ACC112 (cell line): Measurements from ENCODE around the gene CNPPD1.

Source experiments
- H2AFZ ChIP-seq: fragments of 200-600 bp; sonication (generic); one replicate; pipeline ENCODE4 v1.6.0; 2017; ENCODE audit warnings: antibody characterized with exemption, low read length; ENCODE audit not compliant: unreplicated experiment
- H3K27ac ChIP-seq: fragments of 200-600 bp; sonication (generic); 2 replicates; pipeline ENCODE4 v1.5.1; 2014; ENCODE audit warnings: low read depth, mild to moderate bottlenecking, antibody characterized with exemption, low read length, moderate library complexity
- H3K27me3 ChIP-seq: fragments of 200-600 bp; sonication (generic); 2 replicates; pipeline ENCODE4 v1.6.1; 2014; ENCODE audit warnings: mild to moderate bottlenecking, antibody characterized with exemption, low read length, moderate library complexity, mixed read lengths; ENCODE audit not compliant: insufficient read depth
- H3K36me3 ChIP-seq: fragments of 200-600 bp; sonication (generic); 2 replicates; pipeline ENCODE4 v1.6.1; 2016; ENCODE audit warnings: mild to moderate bottlenecking, antibody characterized with exemption, low read length, moderate library complexity, mixed read lengths; ENCODE audit not compliant: insufficient read depth
- H3K4me1 ChIP-seq: fragments of 200-600 bp; sonication (generic); one replicate; pipeline ENCODE4 v1.6.1; 2016; ENCODE audit warnings: low read length, mixed read lengths; ENCODE audit not compliant: insufficient read depth, unreplicated experiment, control insufficient read depth
- H3K4me3 ChIP-seq: fragments of 200-600 bp; sonication (generic); 2 replicates; pipeline ENCODE4 v1.5.1; 2014; ENCODE audit warnings: mild to moderate bottlenecking, low read depth, low read length
- H3K79me2 ChIP-seq: fragments of 200-600 bp; sonication (generic); one replicate; pipeline ENCODE4 v1.6.0; 2016; ENCODE audit warnings: low read length; ENCODE audit not compliant: control insufficient read depth, unreplicated experiment, insufficient read depth

Gene CNPPD1

DNA sequence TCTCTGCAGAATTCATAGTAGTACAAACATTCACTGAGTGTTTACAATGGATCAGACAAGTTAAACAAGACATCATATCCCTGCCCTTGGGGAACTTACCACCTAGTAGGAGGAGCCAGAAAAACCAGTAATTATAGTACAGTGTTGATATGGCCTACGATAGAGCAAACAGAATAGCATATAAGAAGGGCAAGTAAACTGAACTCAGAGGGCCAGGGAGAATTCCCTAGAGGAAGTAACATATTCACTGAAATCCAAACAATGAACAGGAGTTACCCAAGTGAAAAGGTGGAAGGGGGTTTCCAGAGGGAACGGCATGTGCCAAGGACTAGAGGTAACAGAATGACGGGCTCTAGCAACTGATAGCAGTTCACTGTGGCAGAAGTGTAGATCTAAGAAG lies 50.2 kb downstream of the CNPPD1 start:
- Histone ChIP-seq H3K27ac (peak overlapping the region; percentile 82; the same call in 1 of the 2 replicates), H3K4me3 (no peak overlapping the region), H2AFZ (no peak overlapping the region), H3K79me2 (no peaks in the 10 kb centered on the region), H3K36me3 (no peaks in the 10 kb centered on the region), H3K27me3 (no peaks in the 10 kb centered on the region), H3K4me1 (peaks cover 39% of the 10 kb centered on the region)

DNA sequence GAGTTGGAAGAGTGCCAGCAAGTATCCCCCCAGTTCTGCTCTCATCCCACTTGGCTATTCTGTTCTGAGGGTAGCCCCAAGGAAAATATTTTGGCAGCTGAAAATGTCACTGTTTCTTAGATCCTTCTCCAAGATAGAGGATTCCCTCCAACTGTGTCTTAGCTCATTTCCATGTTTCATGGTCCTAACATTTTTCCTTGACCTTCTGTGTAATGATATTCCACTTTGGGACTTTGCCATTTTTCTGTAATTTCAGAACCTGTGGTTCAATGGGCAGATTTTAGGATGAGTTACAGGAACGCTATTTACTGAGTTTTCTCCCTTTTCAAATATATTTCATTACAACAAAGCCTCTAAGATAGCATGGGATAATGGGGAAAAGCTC lies 50.8 kb downstream of the CNPPD1 start:
- peaks cover 39% of the 10 kb centered on the region for H3K4me1 ChIP-seq
- H3K36me3 ChIP-seq: no peaks in the 10 kb centered on the region
- peak overlapping the region; percentile 82 for H3K27ac ChIP-seq
- H2AFZ ChIP-seq: no peak overlapping the region
- H3K27me3 ChIP-seq: no peaks in the 10 kb centered on the region
- H3K4me3 ChIP-seq: peak overlapping the region; percentile 41; the same call in 1 of the 2 replicates
- H3K79me2 ChIP-seq: no peaks in the 10 kb centered on the region

DNA sequence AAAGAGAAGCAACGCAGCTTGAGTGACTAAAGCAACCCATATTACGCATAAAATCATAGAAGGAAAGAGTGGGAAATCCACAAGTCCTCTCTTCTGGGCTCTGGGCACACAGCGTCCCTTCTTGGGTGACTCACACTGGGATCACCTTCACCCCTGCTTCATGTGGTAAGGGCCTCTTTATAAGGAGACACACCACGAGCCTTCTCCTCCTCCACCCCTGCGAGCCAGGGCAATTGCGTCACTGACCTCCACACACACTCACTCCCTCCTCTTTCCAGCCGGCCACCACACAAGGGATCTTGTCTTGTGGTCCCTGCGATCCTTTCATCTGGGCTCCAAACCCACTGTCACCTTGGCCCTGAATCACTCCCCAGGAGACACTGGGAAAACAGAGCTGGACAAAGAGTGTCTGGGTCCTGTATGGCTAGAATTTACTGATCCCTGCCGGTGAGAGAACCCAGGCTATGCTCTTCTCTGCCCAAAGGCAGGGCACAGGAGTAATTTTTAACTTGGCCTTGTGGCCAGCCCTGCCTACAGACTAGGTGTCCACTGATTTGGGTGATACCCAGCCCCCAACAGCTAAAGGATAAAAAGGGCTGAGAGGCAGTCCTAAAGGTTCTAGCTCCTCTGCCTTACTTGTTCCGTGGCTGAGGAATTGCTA lies 51.4 kb downstream of the CNPPD1 start:
- Histone ChIP-seq H3K27ac (peak overlapping the region; percentile 82), H3K4me1 (peaks cover 39% of the 10 kb centered on the region), H3K4me3 (peak overlapping the region; percentile 41), H3K36me3 (no peaks in the 10 kb centered on the region), H2AFZ (no peak overlapping the region), H3K27me3 (no peaks in the 10 kb centered on the region), H3K79me2 (no peaks in the 10 kb centered on the region)

DNA sequence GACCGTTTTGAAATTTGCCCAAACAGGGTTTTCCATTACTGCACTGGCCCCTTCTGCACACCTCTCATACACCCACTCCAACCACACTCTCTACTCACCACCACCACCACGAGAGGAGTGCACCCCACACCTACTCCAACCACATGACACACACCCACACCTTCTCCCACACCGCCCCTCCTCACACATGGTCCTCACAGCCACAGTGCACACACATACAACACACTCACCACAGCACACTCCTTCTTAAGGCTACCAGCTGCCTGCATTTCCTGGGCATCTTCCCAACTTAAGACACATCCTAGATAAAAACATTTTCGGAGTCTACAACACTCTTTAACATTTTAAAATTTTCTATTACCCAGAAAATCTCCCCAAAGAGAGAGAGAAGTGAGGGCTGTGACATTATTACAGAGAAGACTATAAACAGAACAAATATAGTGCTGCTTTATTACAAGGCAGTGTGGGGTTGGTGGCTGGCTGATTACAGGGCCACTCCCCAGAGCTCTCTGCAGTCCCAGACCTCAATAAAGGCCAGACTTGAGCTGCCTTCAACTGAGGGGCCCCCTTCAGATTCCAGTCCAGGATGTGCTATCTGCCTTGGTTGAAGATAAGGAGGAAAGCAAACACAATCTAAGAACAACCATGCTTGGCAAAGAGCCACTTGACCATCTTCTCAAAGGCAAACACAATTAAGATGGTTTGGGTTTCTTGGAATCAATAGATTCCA lies 52.2 kb downstream of the CNPPD1 start:
- Histone ChIP-seq H3K27me3 (no peaks in the 10 kb centered on the region), H3K36me3 (no peaks in the 10 kb centered on the region), H3K27ac (peak overlapping the region; percentile 82), H3K4me1 (peaks cover 39% of the 10 kb centered on the region), H3K4me3 (0 out of 2 replicates have a peak overlapping the region, but pooled peaks have one; percentile 4), H3K79me2 (no peaks in the 10 kb centered on the region), H2AFZ (no peak overlapping the region)

DNA sequence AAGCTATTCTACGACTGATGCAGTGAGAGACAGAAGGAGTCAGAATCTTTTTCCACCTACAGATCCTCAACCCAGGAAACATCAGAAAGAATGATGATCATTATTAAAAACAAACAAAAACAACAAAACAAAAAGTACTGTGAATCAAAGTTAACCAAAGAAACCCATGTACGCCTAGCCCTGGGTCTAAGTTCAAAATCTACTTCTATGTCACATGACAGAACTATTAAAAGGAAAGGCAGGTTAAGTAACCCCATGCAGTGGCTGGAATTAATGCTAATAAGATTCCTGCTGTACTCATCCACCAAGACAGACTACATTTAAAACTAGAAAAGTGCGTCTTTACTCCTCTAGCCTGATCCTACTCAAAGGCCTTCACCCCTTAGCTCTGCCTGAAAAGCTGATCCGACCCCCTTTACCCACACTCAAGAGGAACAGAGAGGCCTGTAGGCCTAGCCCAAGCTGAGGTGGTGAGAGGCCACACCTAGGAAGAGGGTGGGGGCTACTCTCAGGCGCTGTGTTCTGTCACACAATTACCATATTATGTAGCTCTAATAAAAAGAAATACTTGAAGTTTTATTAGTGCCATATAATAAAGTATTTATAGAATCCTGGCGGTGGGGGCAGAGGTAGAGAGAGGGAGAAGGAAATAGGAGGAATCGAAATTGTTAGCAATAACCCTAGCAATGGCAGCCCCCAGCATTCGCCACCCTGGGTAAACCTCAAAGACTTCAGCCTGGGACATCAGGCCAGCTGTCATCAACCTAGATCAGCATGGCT lies 53.2 kb downstream of the CNPPD1 start:
- Histone ChIP-seq H3K27ac (peak overlapping the region; percentile 82), H3K79me2 (no peaks in the 10 kb centered on the region), H3K4me3 (no peak overlapping the region), H3K4me1 (peaks cover 39% of the 10 kb centered on the region), H2AFZ (no peak overlapping the region), H3K27me3 (no peaks in the 10 kb centered on the region), H3K36me3 (no peaks in the 10 kb centered on the region)

DNA sequence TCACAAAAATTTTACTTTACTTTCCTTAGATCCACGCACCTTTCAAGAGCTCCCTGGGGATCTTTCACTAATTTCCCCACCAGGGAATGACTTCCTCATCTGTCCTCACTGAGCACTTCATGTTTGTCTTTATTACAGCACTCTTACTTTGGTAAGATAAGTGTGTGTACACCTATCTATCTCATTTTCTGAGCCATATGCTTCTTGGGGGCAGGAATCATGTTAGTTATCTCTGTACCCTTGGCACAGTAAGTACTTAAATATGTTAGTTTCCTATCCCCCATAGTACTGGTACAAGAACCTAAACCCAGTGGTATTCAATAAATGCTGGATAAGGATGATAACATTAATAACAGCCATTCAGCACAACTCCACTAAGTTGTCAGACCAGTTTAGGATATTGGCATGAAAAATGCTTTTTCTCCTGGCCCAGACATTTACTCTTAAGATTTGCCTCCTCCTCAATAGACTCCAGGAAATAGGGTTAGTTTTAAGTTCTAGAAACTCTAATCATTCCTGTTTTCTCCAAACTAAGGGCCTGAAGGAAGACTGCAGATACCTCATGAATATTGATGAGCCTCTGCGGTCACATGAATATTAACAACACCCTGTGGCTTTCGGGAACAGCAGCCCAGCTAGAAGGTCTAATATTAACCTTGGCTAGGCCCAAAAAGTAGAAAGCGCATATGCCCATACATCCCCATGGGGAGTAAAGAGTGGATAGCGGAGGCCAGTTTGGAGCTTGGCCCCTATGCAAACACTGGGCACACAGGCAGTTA lies 54.3 kb downstream of the CNPPD1 start:
- H3K27me3 ChIP-seq: no peaks in the 10 kb centered on the region
- no peaks in the 10 kb centered on the region for H3K36me3 ChIP-seq
- H2AFZ ChIP-seq: no peak overlapping the region
- H3K27ac ChIP-seq: no peak overlapping the region
- no peak overlapping the region for H3K4me3 ChIP-seq
- H3K79me2 ChIP-seq: no peaks in the 10 kb centered on the region
- peaks cover 39% of the 10 kb centered on the region for H3K4me1 ChIP-seq
